Uterus (tissue), 2 donors: ENCODE measurements around the gene FGF21.

Experiments
- POLR2A ChIP-seq, 2 donors: fragments of 450-650 bp; IDR thresholded peaks; one replicate each; pipeline ENCODE4 v1.6.1; 2016; ENCODE audit warnings: antibody characterized with exemption in 2 of 2, mild to moderate bottlenecking in 1 of 2, moderate library complexity in 1 of 2
- TF ChIP-seq, protein P1 (sequence below), 4 experiments: fragments of 200-600 bp in 2 of 4; fragments of 450-650 bp in 2 of 4; sonication (generic) in 2 of 4; IDR thresholded peaks; one replicate each; pipeline ENCODE4 v1.5.1; 2016 to 2019; ENCODE audit warnings: antibody characterized with exemption in 4 of 4, mild to moderate bottlenecking in 2 of 4, moderate library complexity in 1 of 4

DNA sequence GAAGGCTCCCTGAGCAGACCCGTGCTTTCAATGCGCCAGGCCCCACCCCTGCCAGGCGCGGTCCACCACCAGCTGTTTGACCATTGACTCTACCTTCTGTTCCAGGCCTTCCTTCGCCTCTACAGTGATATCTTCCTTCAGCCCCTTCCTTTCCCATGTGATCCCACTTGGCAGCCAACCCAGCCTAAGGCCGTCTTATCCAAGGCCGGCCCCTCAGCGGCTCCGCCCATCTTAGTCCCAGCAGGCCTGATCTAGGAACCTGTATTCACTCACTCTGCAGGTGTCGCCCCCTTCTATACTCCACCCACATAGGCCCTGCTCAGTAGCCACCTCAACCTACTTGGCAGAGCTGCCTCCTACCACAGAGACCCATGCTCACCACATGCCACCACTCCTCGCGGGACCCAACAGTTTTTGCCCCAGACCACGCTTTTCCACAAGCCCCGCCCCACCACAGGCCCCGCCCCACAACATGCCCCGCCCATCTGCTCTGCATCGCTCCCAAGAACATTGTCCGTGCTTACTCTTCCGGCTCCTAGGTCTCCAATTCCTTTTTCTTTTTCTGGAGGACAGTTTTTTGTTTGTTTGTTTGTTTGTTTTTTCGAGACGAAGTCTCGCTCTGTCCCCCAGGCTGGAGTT, 17.8 kb upstream of the FGF21 start:
- TF ChIP-seq, protein P1, sequence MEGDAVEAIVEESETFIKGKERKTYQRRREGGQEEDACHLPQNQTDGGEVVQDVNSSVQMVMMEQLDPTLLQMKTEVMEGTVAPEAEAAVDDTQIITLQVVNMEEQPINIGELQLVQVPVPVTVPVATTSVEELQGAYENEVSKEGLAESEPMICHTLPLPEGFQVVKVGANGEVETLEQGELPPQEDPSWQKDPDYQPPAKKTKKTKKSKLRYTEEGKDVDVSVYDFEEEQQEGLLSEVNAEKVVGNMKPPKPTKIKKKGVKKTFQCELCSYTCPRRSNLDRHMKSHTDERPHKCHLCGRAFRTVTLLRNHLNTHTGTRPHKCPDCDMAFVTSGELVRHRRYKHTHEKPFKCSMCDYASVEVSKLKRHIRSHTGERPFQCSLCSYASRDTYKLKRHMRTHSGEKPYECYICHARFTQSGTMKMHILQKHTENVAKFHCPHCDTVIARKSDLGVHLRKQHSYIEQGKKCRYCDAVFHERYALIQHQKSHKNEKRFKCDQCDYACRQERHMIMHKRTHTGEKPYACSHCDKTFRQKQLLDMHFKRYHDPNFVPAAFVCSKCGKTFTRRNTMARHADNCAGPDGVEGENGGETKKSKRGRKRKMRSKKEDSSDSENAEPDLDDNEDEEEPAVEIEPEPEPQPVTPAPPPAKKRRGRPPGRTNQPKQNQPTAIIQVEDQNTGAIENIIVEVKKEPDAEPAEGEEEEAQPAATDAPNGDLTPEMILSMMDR (IDR thresholded peaks at IDR 0.05), result no peak
- no peak for TF ChIP-seq POLR2A (IDR thresholded peaks at IDR 0.05)
